Measurements from ENCODE around the gene FRK. TPM values are rescaled to one million over a fixed set of nuclear protein-coding genes. Genes with fewer than 3 reads are reported as not detected.
A peak's percentile ranks its signal among the peaks of the same experiment; 100 is the strongest.
"Not testable (repeated sequence)": the region's sequence is repeated elsewhere in the genome, so short reads cannot be mapped to it uniquely, and the experiment has no call there.

The FRK gene
- total and polyA plus RNA-seq, 2 experiments from 2014 or later = 0.45 to 0.71 TPM

DNA sequence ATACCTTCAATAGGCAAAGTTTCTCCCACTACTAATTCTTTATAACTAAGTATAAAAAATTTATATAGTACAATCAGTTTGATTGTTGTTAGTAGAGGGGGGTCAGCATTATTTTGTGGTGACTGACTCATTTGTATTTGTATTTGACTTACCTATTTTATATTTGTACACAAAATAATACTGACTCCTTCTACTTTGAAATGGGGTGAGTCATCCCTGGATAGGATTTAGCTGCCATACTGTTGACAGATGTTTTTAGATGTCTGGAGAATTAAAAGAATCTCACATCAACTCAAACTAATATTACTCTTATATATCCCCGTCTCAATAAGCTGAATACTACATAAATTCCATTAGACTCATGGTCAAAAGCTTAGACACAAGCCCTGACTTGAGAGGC, 114.9 kb downstream of the FRK start:
- DNase-seq (ENCODE audit: low read depth in 1 of 2, low spot score in 1 of 2) = no peak

GRCh38 chr6:115945306-115945705, 115.4 kb downstream of the FRK start:
- Histone ChIP-seq H3K4me1 (ENCODE audit: low read depth) (no peaks in the 10 kb centered on the region), H3K4me3 (no peak overlapping the region), H3K9me3 (ENCODE audit: low read depth) (no peaks in the 10 kb centered on the region), H3K27me3 (no peaks in the 10 kb centered on the region), H3K36me3 (no peaks in the 10 kb centered on the region), H3K27ac (no peak overlapping the region)
- peak in 1 of 2 donors; percentile 75 for DNase-seq (ENCODE audit: low read depth in 1 of 2, low spot score in 1 of 2)
- TF ChIP-seq, protein P1, sequence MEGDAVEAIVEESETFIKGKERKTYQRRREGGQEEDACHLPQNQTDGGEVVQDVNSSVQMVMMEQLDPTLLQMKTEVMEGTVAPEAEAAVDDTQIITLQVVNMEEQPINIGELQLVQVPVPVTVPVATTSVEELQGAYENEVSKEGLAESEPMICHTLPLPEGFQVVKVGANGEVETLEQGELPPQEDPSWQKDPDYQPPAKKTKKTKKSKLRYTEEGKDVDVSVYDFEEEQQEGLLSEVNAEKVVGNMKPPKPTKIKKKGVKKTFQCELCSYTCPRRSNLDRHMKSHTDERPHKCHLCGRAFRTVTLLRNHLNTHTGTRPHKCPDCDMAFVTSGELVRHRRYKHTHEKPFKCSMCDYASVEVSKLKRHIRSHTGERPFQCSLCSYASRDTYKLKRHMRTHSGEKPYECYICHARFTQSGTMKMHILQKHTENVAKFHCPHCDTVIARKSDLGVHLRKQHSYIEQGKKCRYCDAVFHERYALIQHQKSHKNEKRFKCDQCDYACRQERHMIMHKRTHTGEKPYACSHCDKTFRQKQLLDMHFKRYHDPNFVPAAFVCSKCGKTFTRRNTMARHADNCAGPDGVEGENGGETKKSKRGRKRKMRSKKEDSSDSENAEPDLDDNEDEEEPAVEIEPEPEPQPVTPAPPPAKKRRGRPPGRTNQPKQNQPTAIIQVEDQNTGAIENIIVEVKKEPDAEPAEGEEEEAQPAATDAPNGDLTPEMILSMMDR (IDR thresholded peaks at IDR 0.05; ENCODE audit: low read depth, low read length) = no peak

More for the DNA sequence above, 114.9 kb downstream of the FRK start:
- H3K27ac ChIP-seq = no peak overlapping the region
- H3K4me1 ChIP-seq (ENCODE audit: low read depth) = no peaks in the 10 kb centered on the region
- H3K4me3 ChIP-seq = no peak overlapping the region
- H3K36me3 ChIP-seq = no peaks in the 10 kb centered on the region
- no peaks in the 10 kb centered on the region for H3K27me3 ChIP-seq
- TF ChIP-seq, protein P1 (IDR thresholded peaks at IDR 0.05; ENCODE audit: low read depth, low read length) = no peak
- H3K9me3 ChIP-seq (ENCODE audit: low read depth) = no peaks in the 10 kb centered on the region

DNA sequence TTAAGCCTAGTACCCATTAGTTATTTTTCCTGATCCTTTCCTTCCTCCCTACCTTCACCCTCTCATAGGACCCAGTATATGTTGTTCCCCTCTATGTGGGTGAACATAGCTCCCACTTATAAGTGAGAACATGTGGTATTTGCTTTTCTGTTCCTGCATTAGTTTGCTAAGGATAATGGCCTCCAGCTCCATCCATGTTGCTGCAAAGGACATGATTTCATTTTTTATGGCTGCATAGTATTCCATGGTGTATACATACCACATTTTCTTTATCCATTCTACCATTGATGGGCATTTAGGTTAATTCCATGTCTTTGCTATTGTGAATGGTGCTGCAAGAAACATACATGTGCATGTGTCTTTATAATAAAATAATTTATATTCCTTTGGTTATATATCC, 115.9 kb downstream of the FRK start:
- not testable (repeated sequence) for H3K27ac ChIP-seq; H3K9me3 ChIP-seq (ENCODE audit: low read depth); H3K27me3 ChIP-seq; H3K4me1 ChIP-seq (ENCODE audit: low read depth); H3K4me3 ChIP-seq; DNase-seq (ENCODE audit: low read depth in 1 of 2, low spot score in 1 of 2); H3K36me3 ChIP-seq

- not testable (repeated sequence) for H3K4me3 ChIP-seq; DNase-seq (ENCODE audit: low read depth in 1 of 2, low spot score in 1 of 2); H3K27me3 ChIP-seq; H3K36me3 ChIP-seq; H3K27ac ChIP-seq; H3K4me1 ChIP-seq (ENCODE audit: low read depth); H3K9me3 ChIP-seq (ENCODE audit: low read depth)
Measured at GRCh38 chr6:115937502-115937901, 123.2 kb downstream of the FRK start.

- Histone ChIP-seq H3K9me3 (ENCODE audit: low read depth) (no peaks in the 10 kb centered on the region), H3K27me3 (no peaks in the 10 kb centered on the region), H3K36me3 (no peaks in the 10 kb centered on the region), H3K4me1 (ENCODE audit: low read depth) (no peaks in the 10 kb centered on the region), H3K4me3 (no peak overlapping the region), H3K27ac (no peak overlapping the region)
- DNase-seq (ENCODE audit: low read depth in 1 of 2, low spot score in 1 of 2) = no peak
- TF ChIP-seq, protein P1 (IDR thresholded peaks at IDR 0.05; ENCODE audit: low read depth, low read length) = no peak
Measured at GRCh38 chr6:115935361-115935760, 125.3 kb downstream of the FRK start.

DNA sequence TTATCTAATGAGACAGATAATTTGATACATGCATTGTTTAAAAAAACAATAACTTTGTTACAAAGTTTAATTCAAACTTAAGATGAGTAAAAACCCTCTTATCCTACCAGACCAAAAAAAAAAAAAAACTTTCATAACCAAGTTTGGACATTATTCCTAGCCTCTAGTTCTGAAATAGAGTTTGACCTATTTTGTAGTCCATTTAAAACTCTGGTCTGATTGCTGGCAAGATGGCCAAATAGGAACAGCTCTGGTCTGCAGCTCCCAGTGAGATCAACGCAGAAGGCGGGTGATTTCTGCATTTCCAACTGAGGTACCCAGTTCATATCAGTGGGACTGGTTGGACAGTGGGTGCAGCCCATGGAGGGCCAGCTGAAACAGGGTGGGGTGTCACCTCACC, 125.9 kb downstream of the FRK start:
- Histone ChIP-seq H3K27ac (no peak overlapping the region), H3K4me3 (no peak overlapping the region), H3K27me3 (no peaks in the 10 kb centered on the region), H3K36me3 (no peaks in the 10 kb centered on the region), H3K9me3 (ENCODE audit: low read depth) (no peaks in the 10 kb centered on the region), H3K4me1 (ENCODE audit: low read depth) (no peaks in the 10 kb centered on the region)
- TF ChIP-seq, protein P1 (IDR thresholded peaks at IDR 0.05; ENCODE audit: low read depth, low read length) = no peak
- no peak for DNase-seq (ENCODE audit: low read depth in 1 of 2, low spot score in 1 of 2)

- H3K9me3 ChIP-seq (ENCODE audit: low read depth) = no peaks in the 10 kb centered on the region
- H3K27me3 ChIP-seq = no peaks in the 10 kb centered on the region
- no peak overlapping the region for H3K27ac ChIP-seq
- TF ChIP-seq, protein P1 (IDR thresholded peaks at IDR 0.05; ENCODE audit: low read depth, low read length) = no peak
- H3K4me3 ChIP-seq = no peak overlapping the region
- no peaks in the 10 kb centered on the region for H3K36me3 ChIP-seq
- no peaks in the 10 kb centered on the region for H3K4me1 ChIP-seq (ENCODE audit: low read depth)
- DNase-seq (ENCODE audit: low read depth in 1 of 2, low spot score in 1 of 2) = no peak
Measured at GRCh38 chr6:115934145-115934544, 126.5 kb downstream of the FRK start.
